Astrocyte of the spinal cord (primary cell): ENCODE data around the gene RAB1A.

Experiments used
- DNase-seq: peaks from one replicate; pipeline ENCODE4 v3.0.0; 2011; ENCODE audit warnings: low read depth, low spot score
- H3K4me3 ChIP-seq: 2 replicates; pipeline ENCODE4 v1.5.1; 2011; ENCODE audit warnings: low read depth, mild to moderate bottlenecking, low read length, moderate library complexity
- CTCF ChIP-seq: IDR thresholded peaks from 2 replicates; pipeline ENCODE4 v1.5.1; 2012; ENCODE audit warnings: low read depth, mild to moderate bottlenecking, low read length, inconsistent platforms
- in situ Hi-C: cut with HindIII; loops from 2 replicates; pipeline ENCODE4 v1.10.0; 2017; ENCODE audit warnings: low sequenced_read_pairs

RAB1A gene

GRCh38 chr2:65112633-65113032 is 17.3 kb downstream of the RAB1A start:
- in situ Hi-C loops = no loop called here
- H3K4me3 ChIP-seq = no peak overlapping the region
- no peak for DNase-seq
- no peak for TF ChIP-seq CTCF

- no peak for DNase-seq
- TF ChIP-seq CTCF = no peak
- H3K4me3 ChIP-seq = no peak overlapping the region
- in situ Hi-C loops = no loop called here
These were observed 21.1 kb downstream of the RAB1A start for GRCh38 chr2:65108780-65109179.

- in situ Hi-C loops = no loop called here
- no peak for TF ChIP-seq CTCF
- DNase-seq = no peak
- no peak overlapping the region for H3K4me3 ChIP-seq
These were observed 22.4 kb downstream of the RAB1A start for GRCh38 chr2:65107530-65107929.

GRCh38 chr2:65103013-65103715 is 26.7 kb downstream of the RAB1A start:
- no peak for DNase-seq
- in situ Hi-C loops = no loop called here
- no peak for TF ChIP-seq CTCF
- H3K4me3 ChIP-seq = no peak overlapping the region

GRCh38 chr2:65101071-65101470 is 28.8 kb downstream of the RAB1A start:
- no peak for TF ChIP-seq CTCF
- in situ Hi-C loops = no loop called here
- H3K4me3 ChIP-seq = no peak overlapping the region
- no peak for DNase-seq

GRCh38 chr2:65098741-65099140 is 31.2 kb downstream of the RAB1A start:
- DNase-seq = no peak
- H3K4me3 ChIP-seq = no peak overlapping the region
- in situ Hi-C loops = no loop called here
- TF ChIP-seq CTCF = no peak
